GM18951 (cell line): ENCODE data around the gene ZFYVE28.

ENCODE experiments used
- POLR2A ChIP-seq: IDR thresholded peaks from 4 replicates; pipeline ENCODE4 v1.6.1; 2011; ENCODE audit warnings: mild to moderate bottlenecking; ENCODE audit not compliant: insufficient read length, insufficient read depth; ENCODE audit errors: extremely low read depth
- in situ Hi-C: fragments of 300-500 bp; cut with MboI; formaldehyde crosslinking; loops from one replicate; pipeline ENCODE4 v1.12.0; 2022; ENCODE audit warnings: low sequenced_read_pairs, mixed read lengths, inconsistent platforms; ENCODE audit not compliant: unreplicated experiment

Gene ZFYVE28

DNA sequence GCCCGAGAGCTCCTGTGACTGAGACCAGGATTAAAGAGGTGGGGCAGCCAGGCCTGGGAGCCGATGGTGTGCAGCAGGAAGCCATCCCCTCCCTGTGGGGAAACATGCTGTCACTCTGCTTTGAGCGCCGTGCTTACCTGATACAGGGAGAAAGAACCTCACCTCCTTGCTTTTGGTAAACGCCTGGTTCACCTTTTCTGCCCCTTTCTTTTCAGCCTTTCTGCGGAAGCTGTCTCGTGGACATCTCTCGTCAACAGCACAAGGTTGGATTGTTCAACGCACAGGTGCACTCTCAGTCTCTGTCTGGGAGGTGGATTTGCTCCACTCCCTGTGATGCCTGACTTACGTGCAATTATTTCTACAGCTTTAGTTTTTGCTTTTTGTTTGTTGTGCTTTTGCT, 12.0 kb downstream of the ZFYVE28 start:
- in situ Hi-C loops: no loop called here
- TF ChIP-seq POLR2A: no peak

DNA sequence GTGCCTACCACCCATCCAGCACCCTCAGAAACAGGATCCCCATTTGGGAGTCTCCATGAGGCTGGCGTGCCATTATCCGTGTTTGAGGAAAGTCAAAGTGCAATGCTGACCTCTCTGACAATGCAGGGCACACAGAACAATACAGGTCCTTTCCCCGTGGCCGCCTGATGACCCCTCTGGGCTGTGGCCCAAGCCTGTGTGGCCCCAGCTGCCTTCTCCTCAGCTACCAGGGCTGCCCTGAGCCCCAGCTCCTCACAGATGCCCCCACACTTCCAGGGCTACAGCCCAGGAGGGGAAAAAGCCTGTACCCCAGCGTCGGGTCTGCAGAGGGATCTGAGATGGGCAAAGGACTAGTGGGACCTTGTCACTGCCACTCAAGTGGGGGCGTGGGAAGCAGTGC, 15.5 kb downstream of the ZFYVE28 start:
- no peak for TF ChIP-seq POLR2A
- in situ Hi-C loops: no loop called here

DNA sequence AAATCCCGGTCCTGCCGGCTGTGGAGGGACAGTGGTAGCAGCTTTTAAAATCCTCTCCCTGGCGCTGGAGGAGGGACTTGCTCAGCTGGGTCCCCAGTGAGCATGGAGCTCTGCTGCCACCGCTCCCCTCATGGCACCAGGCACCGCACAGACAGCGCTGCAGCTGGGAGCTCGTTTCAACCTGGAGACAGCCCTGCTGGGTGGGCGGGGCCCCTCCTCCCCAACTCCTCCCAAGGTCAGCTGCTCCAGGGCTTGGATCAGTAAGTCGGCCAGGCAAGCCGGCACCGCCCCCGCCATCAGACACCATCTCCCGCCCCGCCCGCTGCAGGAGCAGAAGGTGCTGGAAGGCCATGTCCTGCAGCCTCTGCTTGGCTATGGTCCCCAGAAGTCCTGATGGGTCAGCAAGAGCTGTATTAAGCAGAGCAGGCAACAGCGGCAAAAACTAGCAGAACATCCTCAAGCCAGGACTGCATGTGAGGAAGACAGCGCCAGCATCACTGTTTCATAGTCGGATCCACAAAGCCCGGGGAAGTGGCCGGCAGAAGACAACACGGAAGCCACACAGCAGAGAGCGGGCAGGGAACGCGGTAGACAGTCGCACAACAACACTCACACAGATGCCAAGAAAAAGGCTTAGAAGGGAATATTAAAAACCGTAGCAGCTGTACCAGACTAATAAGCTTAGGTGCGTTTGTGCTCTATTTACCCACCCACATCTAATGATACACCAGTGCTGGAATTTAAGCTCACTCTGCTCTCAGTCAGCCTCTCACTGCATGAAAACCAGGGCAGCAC, 16.2 kb downstream of the ZFYVE28 start:
- no peak for TF ChIP-seq POLR2A
- in situ Hi-C loops: no loop called here

DNA sequence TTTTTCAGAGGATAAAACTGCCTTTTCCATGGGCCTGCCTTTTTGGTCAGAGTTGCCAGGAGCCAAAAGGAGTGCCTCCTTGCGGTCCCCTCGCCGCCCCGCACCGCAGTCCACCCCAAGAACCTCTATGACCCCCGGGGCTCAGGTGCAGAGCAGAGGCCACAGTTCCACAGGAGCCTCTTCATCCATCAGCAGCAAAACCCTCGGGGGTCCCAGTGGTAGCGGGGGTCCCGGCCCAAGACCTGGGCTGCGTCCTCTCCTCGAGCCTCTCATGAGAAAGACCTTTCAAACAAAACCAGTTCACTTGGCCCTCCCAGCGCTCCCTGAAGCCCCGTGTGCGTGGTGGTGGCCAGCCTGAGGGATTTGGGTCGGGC, 16.8 kb downstream of the ZFYVE28 start:
- TF ChIP-seq POLR2A: no peak
- in situ Hi-C loops: no loop called here

DNA sequence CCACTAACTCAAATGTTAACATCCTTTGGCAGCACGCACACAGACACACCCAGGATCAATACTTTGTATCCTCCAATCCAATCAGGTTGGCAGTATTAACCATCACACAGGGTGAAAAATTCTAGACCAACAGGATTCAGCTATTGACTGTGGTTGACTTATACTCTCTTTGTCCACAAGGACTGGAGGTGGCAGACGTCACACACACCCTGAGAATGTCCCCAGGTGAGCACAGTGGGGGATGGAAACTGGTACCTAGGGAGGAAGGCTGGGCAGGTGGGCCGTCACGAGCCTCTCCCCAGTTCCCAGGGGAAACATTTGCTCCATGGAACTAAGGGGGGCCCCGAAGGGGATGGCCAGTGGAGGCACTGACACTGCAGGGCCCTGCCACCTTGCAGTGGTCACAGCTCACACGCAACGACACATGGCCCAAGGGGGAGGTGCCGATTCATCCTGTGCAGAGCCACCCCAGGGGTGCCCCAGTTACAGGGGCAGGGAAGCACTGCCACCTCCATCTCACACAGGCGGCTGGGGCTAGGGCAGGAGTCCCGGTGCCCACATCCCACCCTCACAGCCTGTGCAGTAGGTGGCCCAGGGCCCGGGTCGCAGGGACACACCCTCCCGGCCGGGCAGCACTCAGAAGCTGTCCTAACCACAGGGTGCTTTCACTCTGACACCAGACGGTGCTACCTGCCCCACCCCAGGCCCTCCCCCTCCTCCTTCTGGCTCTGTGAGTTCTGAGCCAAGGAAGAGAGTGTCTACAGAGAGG, 17.4 kb downstream of the ZFYVE28 start:
- no peak for TF ChIP-seq POLR2A
- in situ Hi-C loops: no loop called here

DNA sequence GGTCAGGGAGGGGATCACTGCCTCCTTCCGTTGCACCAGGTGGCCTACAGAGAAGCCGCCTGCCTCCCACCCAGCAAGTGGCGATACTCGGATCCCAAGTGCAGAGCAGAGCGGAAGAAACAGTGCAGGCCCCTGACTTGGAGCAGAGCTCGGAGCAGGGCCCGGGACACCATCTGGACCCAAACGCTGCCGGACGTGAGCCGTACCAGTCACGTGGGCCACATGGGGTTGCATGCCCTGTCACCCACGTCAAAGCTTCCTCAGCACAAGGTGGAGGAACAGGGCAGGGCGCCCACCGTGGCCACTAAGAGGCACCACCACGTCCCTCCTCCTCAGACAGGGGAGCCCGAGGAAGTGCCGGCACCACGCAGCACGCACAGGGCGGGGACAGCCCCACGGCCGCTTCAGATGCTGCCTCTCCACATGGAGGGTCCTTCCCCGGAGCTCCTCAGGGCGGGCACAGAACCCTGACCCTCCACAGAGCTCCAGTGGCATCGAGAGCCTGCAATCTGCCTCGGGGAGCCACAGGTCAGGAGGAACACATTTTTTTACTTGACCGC, 18.7 kb downstream of the ZFYVE28 start:
- in situ Hi-C loops: no loop called here
- no peak for TF ChIP-seq POLR2A

DNA sequence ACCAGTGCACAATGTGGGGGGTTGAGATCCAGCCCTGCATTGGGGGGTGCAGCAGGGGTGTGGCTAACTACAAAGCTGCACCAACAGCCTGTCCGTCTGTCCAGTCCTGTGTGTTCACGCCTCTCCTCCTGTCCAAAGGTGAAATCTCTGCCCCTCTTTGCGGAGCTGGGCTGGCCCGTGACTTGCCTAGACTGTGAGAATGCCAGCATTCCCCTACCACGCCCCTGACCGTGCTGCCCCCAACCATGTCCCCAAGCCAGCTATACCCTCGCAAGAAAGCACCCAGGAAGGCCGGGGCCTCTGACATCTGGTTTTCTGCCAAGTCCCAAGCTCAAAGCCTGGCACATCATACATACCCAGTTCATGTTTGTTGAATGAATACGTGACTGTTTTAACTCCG, 19.2 kb downstream of the ZFYVE28 start:
- in situ Hi-C loops: no loop called here

DNA sequence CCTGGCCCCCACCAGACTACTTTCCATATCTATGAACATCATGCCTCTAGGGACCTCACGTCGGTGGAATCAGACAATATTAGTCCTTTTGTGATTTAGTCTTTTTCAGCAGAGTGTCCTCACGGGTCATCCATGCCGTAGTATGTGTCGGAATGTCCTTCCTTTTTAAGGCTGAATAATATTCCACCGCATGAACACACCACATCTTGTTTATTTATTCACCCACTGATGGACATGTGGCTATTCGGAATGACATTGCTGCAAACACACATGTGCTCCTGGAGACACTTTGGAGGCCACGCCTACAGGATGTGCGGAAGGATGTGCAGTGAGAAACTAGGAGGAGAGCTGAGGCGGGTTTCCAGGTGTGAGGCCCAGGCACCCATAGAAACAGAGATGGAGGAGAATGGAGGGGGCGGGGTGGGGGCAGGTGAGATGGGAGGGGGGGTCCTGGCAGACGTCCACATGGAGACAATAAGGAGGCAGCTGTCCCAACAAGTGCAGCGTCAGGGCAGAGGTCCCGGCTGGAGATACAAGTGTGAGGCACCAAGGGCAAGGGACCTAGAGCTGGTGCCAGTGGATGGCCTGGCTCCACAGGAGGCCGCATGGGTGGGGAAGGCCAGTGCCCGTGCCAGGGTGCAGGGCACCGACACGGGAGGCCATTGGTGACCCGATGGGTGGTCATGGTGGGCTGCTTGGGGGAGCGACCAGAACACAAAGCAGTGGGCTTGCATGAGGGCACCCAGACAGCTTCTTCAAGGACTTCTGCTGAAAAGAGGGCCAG, 20.7 kb downstream of the ZFYVE28 start:
- in situ Hi-C loops: no loop called here
- no peak for TF ChIP-seq POLR2A

More for the DNA sequence above, 19.2 kb downstream of the ZFYVE28 start:
- no peak for TF ChIP-seq POLR2A

DNA sequence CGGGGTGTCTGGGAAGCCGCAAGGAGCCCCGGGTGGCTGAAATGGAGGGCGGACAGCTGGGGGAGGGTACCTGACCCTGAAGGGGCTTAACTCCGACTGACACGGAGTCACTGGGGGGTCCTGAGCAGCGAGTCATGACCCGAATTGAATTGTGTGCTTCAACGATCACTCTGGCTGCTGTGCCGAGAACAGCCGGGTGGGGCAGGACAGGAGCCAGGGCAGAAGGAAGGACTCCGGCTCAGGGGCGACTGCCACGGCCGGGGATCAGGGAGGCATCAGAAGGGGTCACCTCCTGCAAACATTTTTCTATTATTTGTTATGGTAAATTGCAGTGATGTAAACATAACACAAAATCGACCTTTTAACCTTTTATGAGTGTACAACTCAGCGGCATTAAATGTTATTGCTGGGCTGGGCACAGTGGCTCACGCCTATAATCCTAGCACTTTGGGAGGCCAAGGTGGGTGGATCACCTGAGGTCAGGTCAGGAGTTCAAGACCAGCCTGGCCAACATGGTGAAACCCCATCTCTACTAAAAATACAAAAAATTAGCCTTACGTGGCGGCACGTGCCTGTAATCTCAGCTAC, 21.6 kb downstream of the ZFYVE28 start:
- in situ Hi-C loops: no loop called here
- TF ChIP-seq POLR2A: no peak

DNA sequence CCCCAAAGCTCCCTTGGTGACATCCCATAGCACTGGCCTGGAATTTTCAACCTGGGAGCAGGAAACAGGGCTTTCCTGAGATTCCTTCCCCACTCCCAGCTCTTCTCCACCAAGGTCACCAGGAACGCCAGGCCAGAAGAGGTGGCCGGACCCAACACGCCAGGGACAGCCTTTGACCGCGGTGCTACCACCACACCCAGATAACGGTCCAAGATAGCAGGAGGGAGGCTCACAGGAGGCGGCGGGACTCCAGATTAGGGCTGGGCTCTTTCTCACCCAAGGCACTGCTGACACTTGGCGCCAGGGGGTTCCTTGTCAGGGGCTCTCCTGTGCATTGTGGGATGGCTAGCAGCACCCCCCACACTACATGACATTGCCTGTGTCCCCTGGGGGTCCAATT, 22.9 kb downstream of the ZFYVE28 start:
- in situ Hi-C loops: no loop called here
- no peak for TF ChIP-seq POLR2A

DNA sequence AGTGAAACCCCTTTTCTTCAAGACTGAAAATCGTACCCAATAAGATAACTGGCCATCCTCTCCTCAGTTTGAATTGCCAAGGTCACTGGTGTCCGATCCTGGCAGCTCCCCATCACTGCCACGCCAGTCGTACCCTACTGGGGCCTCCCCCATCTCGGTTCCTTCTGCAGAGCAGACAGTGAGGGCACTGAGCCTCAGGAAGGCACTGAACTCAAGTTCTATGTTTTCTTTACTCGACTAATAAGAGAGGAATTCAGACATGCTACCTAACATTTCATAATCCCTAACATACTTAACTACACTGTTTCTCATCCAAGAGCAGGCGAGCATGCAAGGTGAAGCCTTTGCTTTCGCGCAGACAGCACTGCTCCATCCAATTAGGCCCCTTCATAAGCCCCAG, 23.4 kb downstream of the ZFYVE28 start:
- in situ Hi-C loops: no loop called here
- TF ChIP-seq POLR2A: no peak

DNA sequence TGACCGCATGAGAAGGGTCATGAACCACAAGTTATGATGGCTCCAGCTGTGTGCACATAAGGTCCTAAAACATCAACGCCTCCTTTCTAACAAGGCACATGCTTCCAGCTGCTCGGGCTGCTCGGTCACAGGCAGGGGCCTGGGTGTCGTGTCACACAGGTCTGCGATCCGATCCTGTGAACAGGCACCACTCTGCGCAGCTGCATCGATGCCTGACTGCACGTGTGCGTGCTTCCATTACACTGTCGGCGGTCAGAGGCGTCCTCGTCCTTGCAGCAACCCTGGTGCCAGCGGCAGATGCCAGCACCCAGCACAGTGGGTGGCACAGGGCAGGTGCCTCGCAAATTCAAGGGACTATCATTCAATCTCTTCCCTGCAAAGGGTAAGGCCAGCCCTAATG, 23.9 kb downstream of the ZFYVE28 start:
- TF ChIP-seq POLR2A: no peak
- in situ Hi-C loops: no loop called here

DNA sequence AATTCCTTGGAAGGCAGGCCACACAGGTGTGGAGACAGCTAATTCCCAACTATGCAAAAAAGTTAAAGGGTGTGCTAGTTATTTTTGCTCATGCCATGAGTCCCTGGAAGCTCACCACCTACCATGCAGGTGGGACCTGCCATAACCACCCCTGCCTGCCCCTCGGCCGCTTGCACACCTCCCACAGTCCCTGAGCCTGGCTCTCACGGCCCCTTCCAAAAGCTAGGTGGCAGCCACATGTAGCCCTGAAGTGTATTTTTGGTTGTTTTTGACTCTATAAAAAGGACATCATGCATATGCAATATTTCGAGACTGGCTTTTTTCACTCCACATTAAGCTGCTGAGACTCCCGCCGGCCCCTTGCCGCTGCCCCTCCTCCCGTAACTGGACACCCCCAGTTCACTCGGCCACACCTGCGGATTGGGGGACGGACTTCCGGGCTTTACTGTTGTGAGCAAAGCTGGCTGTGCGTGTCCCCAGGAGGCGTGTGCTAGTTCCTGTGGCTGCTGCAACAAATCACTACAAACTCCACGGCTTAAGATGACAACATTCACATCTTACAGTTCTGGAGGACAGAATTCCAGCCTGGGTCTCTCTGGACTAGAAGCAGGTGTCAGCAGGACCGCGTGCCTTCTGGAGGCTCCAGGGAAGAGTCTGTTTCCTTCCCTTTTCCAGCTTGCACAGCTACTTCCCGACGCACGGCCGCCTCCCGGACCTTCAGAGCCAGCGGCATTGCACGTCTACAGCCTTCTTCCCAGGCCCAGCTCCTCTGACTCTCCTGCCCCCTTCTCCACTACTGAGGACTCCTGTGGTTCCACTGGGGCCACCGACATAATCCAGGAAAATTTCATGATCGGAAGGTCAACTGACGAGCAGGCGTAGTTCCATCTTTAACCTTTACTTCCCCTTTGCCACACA, 24.8 kb downstream of the ZFYVE28 start:
- in situ Hi-C loops: no loop called here
- TF ChIP-seq POLR2A: no peak
